ENCODE measurements around the gene PDE6D.

The PDE6D gene

DNA sequence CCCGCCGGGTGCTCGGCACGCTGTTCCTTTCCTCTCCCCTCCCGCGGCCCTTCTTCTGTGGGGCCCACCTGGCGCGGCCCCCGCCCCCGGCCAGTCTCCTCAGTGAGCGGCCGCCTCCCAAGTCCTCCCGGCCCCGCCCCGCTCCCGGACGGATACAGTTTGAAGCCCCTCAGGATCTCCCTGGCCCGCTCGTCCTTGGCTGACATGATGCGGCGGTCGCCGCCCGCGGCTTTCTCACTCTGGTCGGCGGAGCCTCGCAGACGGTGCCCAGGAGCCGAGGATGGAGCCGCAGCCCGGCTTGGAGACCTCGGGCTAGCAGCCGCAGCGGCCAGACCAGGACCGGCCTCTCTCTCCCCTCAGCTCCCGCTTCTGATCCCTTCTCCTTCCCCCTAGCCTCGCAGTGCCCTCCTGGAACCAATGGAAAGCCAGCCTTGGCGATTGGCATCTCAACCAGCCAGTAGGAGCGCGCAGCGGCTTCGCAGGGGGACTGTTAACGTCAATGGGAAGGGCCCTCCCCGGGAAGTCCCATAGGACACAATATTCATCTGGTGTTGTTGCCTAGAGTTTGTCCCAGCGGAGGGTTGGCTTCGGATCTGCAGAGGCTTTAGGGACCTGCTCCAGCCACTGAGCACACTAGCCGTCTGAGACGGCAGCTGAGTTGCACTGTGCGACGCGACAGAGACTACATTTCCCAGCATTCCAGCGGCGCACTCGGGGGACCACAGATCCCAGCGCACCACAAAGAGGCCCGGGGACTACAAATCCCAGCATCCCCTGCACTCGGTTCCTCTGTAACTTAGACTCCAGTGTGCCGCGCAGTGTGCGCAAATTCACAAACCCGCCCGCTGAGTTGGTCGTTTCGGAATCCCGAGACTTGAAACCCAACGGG lies at the start of gene PDE6D:
Gene PDE6D, minus strand, starts transcription at position 374 of the 889 bp plus-strand sequence. Its CDS starts 168 bp downstream, at position 206.
- DNase-seq (ENCODE audit: low read depth in 2 of 2): peak; percentile 90 to 97

DNA sequence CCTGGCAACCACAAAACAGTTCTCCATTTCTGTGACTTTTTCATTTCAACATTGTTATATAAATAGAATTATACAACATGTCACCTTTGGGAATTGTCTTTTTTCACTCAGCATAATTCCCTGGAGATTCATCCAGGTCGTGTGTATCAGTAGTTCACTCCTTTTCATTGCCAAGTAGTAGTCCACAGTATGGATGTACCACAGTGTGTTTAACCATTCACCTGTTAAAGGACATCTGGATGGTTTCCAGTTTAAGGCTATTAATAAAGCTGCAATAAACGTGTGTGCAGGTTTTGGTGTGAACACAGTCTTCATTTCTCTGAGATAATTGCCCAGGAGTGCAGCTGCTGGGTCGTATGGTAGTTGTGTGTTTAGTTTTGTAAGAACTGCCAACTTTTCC lies 40.8 kb upstream of the PDE6D start:
- DNase-seq (ENCODE audit: low read depth in 2 of 2): no peak

DNA sequence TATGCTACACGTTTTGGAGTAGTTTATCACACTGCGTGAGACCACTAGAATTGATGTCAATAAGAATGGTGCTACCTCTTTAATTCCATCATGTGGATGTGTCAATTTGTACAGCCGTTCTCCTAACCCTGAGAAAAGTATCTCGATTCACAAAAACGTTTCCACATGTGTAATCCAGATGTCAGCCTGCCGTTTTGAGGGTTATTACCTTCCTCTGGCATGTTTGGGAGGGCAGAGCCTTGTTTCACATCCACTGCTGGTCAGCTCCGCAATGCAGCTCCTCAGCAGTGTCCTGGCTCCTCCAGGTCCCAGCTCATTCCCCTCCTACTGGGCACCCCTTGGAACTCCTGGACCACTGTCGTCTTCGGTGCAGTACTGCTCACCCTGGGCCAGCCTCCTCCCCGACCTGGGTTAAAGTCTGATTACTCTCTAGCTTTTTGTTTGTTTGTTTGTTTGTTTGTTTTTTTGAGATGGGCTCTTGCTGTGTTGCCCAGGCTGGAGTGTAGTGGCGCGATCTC lies 39.8 kb upstream of the PDE6D start:
- no peak for DNase-seq (ENCODE audit: low read depth in 2 of 2)

DNA sequence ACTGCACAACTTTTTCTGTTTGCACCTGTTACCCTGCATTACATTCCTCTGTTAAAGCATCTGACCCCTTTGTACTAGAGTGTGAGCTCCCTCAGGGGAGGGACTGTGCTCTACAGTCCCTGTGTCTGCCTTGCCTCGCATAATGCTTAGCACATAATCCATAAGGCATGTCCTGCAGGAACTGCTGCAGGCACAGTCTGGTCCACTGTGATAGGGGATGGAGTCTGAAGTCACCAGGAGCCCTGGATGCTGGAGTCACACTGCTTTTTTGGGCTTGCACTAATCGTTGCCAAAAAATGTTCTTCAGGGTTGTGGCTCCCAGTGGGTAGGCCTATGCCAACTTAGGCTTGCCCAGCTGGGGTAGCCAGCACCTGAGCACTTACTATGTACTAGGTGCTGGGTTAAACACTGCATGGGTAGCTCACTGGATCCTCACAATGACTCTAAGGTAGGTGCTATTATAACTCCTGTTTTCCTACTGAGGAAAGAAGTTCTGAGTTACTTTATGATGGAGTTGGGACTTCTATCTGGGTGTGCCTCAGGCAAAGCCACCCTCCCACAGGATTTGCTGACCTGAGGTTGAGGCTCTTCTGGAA lies 38.5 kb upstream of the PDE6D start:
- DNase-seq (ENCODE audit: low read depth in 2 of 2): no peak

DNA sequence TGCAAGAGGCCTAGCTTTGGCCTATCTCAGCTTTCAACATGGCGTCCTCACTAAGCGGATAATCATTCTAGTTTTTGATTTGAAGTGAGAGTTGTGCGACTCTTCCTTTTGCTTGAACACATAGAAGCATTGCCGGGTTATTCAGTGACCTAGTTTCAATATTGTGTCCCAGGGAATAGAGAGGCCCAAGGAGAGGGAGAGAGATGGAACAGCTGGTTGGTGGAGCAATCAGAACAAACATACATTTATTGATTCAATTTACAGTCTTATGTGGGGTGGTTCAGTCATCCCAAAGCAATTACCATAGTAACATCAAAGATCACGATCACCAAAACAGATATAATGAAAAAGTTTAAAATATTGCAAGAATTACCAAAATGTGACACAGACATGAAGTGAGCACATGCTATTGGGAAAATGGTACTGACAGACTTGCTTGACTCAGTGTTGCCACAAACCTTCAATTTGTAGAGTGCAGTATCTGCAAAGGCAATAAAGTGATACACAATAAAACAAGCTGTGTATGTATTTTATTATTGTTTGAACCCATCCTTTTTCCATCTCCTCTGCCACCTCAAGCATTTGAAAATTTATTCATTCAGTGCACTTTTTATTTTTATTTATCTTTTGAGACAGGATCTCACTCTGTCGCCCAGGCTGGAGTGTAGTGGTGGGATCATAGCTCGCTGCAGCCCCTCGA lies 35.4 kb upstream of the PDE6D start:
- no peak for DNase-seq (ENCODE audit: low read depth in 2 of 2)

DNA sequence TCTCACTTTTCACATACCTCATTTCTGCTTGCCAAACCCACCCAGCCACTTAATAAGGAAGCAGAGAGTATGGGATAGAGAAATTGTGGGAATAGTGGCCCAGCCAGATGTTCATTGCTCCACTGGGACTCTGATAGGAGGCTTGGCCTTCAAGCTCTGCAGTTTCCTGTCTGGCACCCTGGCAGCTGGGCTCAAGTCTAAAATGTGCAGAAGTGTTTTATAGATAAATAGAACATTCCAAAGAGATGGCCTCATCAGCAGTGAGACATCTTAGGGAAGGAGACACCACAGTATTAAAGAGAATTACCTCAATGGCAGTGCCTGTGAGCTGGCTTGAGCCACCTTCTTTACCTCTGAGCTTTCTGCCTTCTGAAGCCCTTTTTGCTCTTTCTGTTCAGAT lies 29.8 kb upstream of the PDE6D start:
- DNase-seq (ENCODE audit: low read depth in 2 of 2): no peak

DNA sequence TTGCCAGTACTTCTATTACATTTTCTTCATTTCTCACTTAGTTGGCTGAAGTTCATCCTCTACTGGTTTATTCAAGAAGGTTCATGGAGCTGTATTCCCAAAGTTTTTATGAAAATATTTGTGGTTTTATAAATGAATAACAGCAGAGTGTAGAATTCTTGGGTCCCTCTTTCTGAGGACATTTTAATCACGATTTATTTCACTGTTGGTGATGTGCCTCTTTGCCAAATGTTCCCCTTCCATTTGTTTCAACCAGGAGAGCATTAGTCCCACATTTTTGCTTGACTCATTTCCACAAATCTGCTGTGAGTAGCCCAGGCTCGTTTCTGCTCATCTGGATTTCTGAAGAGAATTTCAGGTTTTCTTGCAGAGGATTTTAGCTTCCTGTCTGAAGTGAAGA lies 25.9 kb upstream of the PDE6D start:
- DNase-seq (ENCODE audit: low read depth in 2 of 2): no peak

DNA sequence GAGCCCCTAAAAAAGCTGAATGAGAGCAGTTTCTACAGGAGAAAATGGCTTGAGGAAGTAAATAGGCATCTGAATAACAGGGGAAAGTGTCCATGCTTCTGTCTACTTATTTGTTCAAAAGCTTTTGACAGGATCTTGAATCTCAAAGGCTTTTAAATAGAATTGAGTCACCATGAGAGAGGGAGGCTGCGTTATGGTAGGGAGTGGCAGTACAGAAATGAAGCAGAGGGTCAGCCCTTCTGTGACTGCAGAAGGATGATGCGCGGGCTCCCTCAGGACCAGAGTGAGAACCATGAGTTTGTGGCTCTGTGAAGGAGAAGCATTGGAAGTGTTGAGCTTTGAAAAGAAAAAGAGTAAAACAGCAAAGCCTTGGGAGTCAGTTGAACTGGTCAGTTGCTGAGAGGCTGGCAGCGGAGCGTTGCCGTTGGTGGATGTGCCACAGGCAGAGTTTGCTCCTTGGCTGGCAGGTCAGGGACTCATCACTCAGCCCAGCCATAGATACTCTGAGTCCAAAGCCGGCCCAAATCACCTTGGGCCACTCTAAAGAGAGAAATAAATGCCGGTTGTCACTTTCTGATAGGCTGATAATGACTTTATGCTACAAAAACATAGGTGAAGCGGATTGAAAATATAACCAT lies 22.5 kb upstream of the PDE6D start:
- DNase-seq (ENCODE audit: low read depth in 2 of 2): no peak

DNA sequence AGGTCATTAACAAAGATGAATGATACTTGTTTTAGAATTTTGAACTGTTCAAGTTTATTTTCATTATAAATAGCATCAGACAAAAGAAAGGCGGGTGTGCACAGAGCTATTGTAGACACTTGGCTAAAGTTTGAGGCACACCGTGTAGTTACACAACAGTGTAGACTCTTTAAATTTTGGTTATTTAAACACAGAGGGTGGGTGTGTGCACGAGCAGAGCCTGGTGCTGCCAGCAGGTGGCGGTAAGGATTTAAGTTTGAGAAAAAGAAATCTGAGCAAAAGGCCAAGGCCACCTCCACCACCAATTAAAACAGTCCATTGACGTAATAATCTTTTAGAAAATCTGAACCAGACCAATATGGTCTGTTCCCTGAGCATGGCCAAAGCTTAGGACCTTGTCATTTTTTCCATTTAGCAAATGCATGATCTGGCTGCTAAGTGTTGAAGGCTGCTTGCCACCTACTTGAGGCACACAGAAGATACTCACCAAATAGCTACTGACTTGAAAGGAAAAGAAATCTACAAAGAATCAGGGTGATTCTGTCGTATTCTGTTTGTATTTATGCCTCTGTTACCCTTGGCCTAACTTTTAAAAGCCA lies 19.5 kb upstream of the PDE6D start:
- peak in 1 of 2 experiments; percentile 45 for DNase-seq (ENCODE audit: low read depth in 2 of 2)

DNA sequence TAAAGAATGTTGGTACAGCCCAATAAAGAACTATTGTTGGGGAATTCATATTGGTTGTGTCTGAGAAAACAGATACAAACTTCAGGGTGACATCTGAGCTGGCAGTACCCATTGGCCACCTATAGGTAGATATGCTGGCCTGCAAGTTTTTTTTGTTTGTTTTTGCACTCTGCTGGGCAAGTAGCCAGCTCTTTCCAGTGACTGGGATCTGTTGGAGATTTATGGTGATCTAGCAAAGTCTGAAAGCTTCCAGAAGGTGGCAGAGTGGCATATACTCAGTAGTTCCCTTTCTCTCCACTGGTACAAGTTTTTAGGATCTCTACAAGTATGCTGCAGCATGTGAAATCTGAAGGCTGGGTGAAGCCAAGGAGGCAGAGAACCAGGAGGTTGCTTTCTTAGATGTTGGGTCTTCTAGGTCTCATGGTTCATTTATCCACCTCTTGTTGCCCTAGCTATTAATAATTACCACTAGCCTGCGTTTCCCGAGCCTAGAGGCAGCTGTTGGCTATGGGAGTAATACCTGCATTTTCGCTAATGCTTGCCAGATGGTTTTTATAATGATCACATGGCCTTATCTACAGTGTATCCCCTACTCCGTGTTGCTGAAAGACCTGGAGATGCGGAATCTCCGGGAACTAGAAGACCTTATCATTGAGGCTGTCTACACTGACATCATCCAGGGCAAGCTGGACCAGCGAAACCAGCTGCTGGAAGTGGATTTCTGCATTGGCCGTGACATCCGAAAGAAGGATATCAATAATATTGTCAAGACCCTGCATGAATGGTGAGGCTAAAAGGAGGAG lies 14.6 kb upstream of the PDE6D start:
- DNase-seq (ENCODE audit: low read depth in 2 of 2): no peak

DNA sequence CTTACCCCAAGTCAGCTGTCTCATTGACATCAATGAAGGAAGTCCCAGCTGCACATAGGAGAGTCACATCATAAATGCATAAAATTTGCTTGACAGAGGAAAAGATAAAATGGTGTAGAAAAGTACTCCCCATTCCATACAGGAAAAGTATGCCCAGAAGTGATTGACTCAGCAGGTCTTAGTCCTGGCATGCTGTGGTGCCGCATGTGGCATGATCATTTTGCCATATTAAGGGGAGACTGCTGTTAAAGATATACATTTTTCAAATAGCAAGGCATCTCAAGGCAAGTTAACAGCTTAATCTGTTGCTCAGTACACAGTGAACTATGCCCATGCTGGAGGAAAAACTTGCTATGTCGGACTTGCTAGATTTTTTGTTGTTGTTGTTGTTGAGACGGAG lies 13.3 kb upstream of the PDE6D start:
- DNase-seq (ENCODE audit: low read depth in 2 of 2): no peak

DNA sequence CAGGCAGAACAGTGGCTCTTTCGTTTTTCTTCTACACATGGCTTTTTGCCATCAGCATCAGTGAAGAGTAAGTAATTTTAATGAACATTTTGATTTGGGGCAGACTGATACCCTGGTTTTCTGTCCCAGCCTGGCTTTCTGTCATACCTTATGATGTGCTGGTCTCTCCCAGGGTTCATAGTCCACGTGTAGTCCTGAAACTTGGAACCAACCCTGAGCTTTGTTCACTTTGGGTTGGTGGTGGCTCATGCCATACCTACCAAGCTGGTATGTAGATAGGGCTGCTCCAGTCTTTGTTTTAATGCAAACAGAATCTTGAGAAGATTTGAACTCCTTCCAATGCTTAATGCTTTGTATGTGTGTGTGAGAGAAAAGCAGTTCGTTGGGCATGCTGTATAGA lies 10.0 kb upstream of the PDE6D start:
- DNase-seq (ENCODE audit: low read depth in 2 of 2): no peak

DNA sequence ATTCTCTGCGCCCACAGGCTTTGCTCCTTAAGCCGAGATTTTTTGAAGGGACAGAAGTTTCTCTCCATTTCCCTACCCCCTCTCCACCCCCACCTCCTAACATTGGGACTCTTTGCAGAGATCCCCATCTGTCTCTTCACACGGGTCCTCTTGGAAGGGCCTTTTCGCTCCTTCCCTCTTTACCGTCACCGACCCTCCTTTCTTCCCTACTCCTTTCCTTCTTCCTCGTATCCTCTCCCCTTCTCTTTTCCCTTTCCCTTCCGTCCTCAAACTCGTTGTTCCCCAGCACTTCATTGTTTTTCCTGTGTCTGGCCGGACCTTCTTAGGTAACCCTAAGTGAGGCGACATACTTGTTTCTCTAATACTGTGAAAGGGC lies 5.8 kb upstream of the PDE6D start:
- DNase-seq (ENCODE audit: low read depth in 2 of 2): no peak

DNA sequence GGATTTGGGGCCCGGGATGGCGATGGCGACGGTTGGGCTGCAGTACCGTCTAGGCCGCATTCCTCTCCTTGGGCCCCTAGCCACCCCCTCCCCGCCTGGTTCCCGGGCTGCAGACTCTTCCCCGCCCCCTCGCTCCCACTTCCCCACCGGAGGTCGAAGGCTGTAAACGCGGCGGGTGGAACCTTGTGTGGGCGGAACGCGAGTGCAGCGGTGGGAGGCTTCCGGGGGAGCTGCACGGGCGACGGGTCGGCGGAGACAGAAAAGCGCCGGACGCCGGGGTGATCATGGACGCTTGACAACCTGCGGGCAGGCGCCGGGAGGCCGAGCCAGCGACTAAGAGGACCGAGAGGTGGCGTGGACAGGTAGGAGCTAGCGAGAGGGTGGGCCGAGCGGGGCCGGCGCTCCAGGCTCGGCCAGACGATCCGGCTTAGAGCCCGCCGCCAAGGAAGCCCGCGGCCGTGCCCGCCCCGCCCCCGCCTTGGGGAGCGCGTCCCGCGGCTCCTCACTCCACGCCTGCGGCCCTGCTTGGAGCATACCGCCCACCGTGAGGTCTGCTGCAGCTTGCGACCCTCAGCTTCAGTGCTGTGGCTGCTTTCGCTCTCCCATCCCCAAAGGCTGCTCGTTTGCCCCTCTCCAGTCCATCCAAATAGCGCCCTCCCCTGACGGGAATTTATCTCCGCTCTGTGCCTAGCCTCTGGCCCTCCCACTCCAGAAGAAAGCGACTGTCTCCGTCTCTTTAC lies 5.3 kb upstream of the PDE6D start, which contains the start of gene COPS7B:
Gene COPS7B, plus strand, starts transcription at position 269 of the 740 bp plus-strand sequence. CDS start 2,126 bp downstream, outside the sequence.
- peak; percentile 72 to 84 for DNase-seq (ENCODE audit: low read depth in 2 of 2)

DNA sequence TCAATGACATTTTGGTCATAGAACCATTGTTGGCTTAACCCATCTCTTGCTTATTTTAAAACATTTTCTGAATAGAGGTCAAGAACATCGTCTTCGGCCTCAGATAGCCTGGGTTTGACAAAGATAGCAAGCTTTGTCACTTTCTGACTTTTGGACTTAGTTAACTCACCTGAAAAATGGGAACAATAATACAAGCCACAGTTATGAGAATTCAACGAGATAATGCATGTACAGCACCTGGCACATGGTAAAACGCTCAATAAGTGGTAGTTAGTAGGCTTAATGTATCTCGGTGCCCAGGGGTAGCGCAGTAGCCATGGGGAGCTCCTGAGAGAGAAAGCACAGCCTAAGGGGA lies 4.7 kb upstream of the PDE6D start:
- no peak for DNase-seq (ENCODE audit: low read depth in 2 of 2)

DNA sequence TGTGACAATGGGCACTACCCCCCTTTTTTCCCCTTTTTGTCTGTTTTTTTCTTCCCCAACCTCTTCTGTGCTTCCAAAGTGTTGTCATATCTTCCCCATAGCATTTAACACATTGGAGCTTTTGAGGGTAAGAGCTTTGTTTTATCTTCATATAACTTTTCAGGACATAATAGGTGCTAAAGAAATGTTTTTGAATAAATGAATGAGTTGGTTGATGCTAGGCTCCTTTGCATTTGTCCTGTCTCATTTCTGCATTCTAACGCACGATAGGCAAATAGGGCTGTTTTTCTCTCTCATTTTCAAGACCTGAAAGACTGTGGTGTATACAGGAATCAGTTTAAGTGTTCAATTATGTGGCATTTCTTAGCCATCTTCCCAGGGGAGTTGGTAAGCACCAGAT lies 4.3 kb upstream of the PDE6D start:
- no peak for DNase-seq (ENCODE audit: low read depth in 2 of 2)

DNA sequence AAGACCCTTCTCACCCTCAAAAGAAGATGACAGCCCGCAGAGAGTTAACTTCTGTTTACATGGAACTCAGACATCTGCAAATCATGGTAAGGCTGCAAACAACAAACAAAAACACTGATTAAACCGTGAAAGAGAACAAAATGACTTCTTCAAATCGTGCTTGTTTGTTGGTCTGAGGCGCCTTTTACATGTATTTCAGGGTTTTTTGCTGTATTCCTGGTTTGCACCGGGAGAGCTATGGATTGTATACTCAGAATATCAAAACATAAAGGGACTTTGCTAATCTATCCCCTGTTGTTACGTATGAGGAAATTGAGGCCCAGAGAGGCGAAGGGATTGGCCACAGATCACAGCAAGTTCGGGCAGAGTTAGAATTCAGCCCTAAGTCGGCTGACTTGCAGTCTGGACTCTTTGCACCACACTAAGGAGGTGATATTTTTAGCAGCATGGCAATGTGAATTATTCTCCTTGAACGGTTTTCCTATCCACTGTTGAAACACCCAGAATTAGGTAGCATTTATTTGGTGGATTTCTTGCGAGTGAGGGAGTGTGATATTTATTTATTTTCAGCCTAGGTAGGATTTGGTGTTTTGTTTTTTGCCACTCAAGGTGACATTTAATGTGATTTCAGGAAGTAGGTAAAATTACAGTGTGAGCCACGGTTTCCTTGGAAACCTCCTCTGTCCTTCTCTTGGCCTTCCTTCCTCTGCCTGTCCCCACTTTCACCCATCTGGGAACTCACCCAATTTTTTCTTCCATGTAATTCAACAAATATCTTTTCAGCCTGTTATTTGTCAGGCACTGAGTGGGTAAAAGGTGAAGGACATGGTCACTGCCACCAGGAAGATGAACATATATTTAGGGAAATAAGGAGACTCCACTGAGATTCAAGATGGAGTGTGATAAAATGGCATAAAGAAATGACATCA lies 980 bp upstream of the PDE6D start:
- DNase-seq (ENCODE audit: low read depth in 2 of 2): no peak

DNA sequence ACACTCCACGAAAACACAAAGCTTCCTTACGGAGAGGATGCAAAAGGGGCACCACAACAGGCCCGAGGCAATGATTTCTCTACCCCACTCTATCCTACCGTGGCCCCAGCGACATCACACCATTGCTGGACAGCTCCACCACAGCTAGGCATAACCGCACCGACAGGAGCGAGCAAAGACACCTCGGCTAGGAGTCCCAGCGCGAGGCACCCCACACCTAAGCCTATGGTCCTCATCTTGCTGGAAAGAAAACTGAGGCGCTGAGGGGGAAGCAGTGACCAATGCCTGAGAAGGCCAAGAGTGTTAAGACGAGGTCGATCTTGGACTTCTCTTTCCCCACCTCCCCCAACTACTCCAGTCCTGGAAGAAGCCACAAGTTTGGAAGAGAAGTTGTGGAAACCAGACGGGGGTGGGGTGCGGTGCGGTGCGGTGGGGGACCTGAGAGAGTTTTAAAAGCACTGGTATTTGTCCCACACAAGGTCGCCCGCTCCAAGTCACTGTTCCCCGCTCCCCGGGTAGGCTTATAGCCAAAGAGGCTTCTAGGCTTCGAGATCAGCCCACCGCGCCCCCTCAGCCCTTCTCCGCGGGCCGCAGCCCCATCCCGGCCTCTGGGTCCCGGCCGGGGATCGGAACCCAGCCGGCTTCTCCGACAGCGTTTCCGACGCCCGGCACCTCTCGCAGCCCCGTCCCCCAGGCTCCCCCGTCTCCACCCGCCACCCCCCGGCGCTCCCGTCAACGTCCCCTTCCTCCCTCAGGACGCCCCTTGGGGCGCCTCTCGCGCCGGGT lies 766 bp downstream of the PDE6D start:
- no peak for DNase-seq (ENCODE audit: low read depth in 2 of 2)

Data from stimulated activated CD4-positive, alpha-beta T cell treated with anti-CD3 and anti-CD28 coated beads, Interleukin-12 subunit alpha, Interleukin-12 subunit beta, amount 100 ng/mL, for 24 hours (primary cell).